Prostate gland (tissue), 2 donors: ENCODE measurements around the gene PPP6C.

Experiments
- CTCF ChIP-seq, 4 experiments: fragments of 200-600 bp in 2 of 4; fragments of 450-650 bp in 2 of 4; sonication (generic) in 2 of 4; IDR thresholded peaks; 1 replicate in 3 of 4; 2 replicates in 1 of 4; pipeline ENCODE4 v1.5.1; 2016 to 2019; ENCODE audit warnings: antibody characterized with exemption in 4 of 4, mild to moderate bottlenecking in 2 of 4, moderate library complexity in 2 of 4
- POLR2A ChIP-seq: fragments of 450-650 bp; IDR thresholded peaks from one replicate; pipeline ENCODE4 v1.6.1; 2016; ENCODE audit warnings: antibody characterized with exemption, mild to moderate bottlenecking

- TF ChIP-seq CTCF (IDR thresholded peaks at IDR 0.05) = no peak
- TF ChIP-seq POLR2A = no peak
These were observed 42.1 kb downstream of the PPP6C start for GRCh38 chr9:125147401-125147951.
